HCT116 (cell line): ENCODE data around the gene LACTBL1. TPM values are rescaled to one million over a fixed set of nuclear protein-coding genes. Genes with fewer than 3 reads are reported as not detected.

ENCODE experiments used
- ATAC-seq: fragments of 200-7000 bp; cut with Tn5 transposase; 2 replicates; pipeline ENCODE4 v1.9.1; 2020; ENCODE audit warnings: mild to moderate bottlenecking, moderate library complexity
- BruUV-seq: library from RNA; stranded (reverse); fragments of 400-500 nt; replicated peaks from 2 replicates; lab custom pipeline; 2021; lab: Mats Ljungman, UMichigan
- CTCF ChIA-PET: fragments of 300-600 bp; sonication (Branson Sonifier 250); formaldehyde crosslinking; loops from one replicate; lab custom pipeline; 2021; ENCODE audit warnings: antibody characterized with exemption; lab: Charles Lee
- POLR2A ChIA-PET: fragments of 300-600, 350-600 bp; sonication (Branson Sonifier 250); formaldehyde crosslinking; loops from one replicate; lab custom pipeline; 2021; ENCODE audit warnings: antibody characterized with exemption; lab: Charles Lee
- RAD21 ChIA-PET, 2 experiments: fragments of 300-600 bp; sonication (Branson Sonifier 250); formaldehyde crosslinking; loops; one replicate each; lab custom pipeline; 2023; ENCODE audit warnings: low total read pairs in 2 of 2; ENCODE audit not compliant: uncharacterized antibody in 2 of 2, unreplicated experiment in 2 of 2, low non-redundant PET in 1 of 2; lab: Charles Lee
- DNase-seq: peaks from one replicate; pipeline ENCODE4 v3.0.0-alpha.2; 2010; ENCODE audit warnings: low read depth, low spot score
- H2AFZ ChIP-seq: fragments of 200-600 bp; shearing (Covaris generic), sonication (generic); 2 replicates; pipeline ENCODE4 v1.6.1; 2017; ENCODE audit warnings: low read depth, mixed run types, mixed read lengths, antibody characterized with exemption, low read length; ENCODE audit not compliant: poor library complexity, severe bottlenecking
- H3K27ac ChIP-seq: 2 replicates; pipeline ENCODE4 v1.5.1; 2012; ENCODE audit warnings: low read depth, low read length
- H3K27me3 ChIP-seq: fragments of 200-600 bp; sonication (generic); 2 replicates; pipeline ENCODE4 v1.6.1; 2016; ENCODE audit warnings: mixed run types, low read length, mixed read lengths; ENCODE audit not compliant: insufficient read depth
- H3K36me3 ChIP-seq, 2 experiments: fragments of 200-500 bp in 1 of 2; fragments of 200-600 bp in 1 of 2; sonication (Bioruptor generic) in 1 of 2; sonication (generic) in 1 of 2; 2 replicates each; pipeline versions ENCODE4 v1.5.1 to v1.6.1; 2014 to 2016; ENCODE audit warnings: low read length in 2 of 2, inconsistent platforms in 1 of 2, mixed read lengths in 1 of 2, mixed run types in 1 of 2; ENCODE audit not compliant: insufficient read depth in 2 of 2, control insufficient read depth in 1 of 2
- H3K4me1 ChIP-seq, 2 experiments: fragments of 200-600 bp in 1 of 2; sonication (generic) in 1 of 2; 2 replicates each; pipeline versions ENCODE4 v1.5.1 to v1.6.1; 2012 to 2017; ENCODE audit warnings: low read length in 2 of 2, inconsistent platforms in 1 of 2, mild to moderate bottlenecking in 1 of 2, mixed read lengths in 1 of 2, mixed run types in 1 of 2, moderate library complexity in 1 of 2; ENCODE audit not compliant: insufficient read depth in 2 of 2, control insufficient read depth in 1 of 2
- H3K4me2 ChIP-seq: fragments of 200-600 bp; sonication (generic); 2 replicates; pipeline ENCODE4 v1.6.1; 2017; ENCODE audit warnings: mixed run types, low read length, mixed read lengths
- H3K4me3 ChIP-seq, 2 experiments: fragments of 200-600 bp in 1 of 2; sonication (generic) in 1 of 2; replicated peaks in 1 of 2; 2 replicates each; pipeline ENCODE4 v1.5.1; 2011 to 2016; ENCODE audit warnings: low read length in 2 of 2, control low read depth in 1 of 2, low read depth in 1 of 2, mild to moderate bottlenecking in 1 of 2, mixed read lengths in 1 of 2, mixed run types in 1 of 2
- H3K79me2 ChIP-seq: fragments of 200-600 bp; sonication (generic); 2 replicates; pipeline ENCODE4 v1.6.1; 2017; ENCODE audit warnings: mild to moderate bottlenecking, mixed run types, low read length, moderate library complexity, mixed read lengths; ENCODE audit not compliant: insufficient read depth
- H3K9ac ChIP-seq: fragments of 200-600 bp; sonication (generic); 2 replicates; pipeline ENCODE4 v1.6.1; 2016; ENCODE audit warnings: low read length, mixed read lengths
- H3K9me2 ChIP-seq: fragments of 200-600 bp; sonication (generic), shearing (Covaris generic); 2 replicates; pipeline ENCODE4 v1.6.1; 2017; ENCODE audit warnings: mixed run types, mild to moderate bottlenecking, moderate library complexity; ENCODE audit not compliant: insufficient read depth
- H3K9me3 ChIP-seq, 2 experiments: fragments of 200-500 bp in 1 of 2; fragments of 200-600 bp in 1 of 2; sonication (Bioruptor generic) in 1 of 2; sonication (generic) in 1 of 2; 2 replicates each; pipeline ENCODE4 v1.6.1; 2014 to 2017; ENCODE audit warnings: low read length in 2 of 2, mixed read lengths in 2 of 2, inconsistent platforms in 1 of 2, low read depth in 1 of 2, mild to moderate bottlenecking in 1 of 2, mixed run types in 1 of 2, moderate library complexity in 1 of 2; ENCODE audit not compliant: control insufficient read depth in 1 of 2, insufficient read depth in 1 of 2
- H4K20me1 ChIP-seq: fragments of 200-600 bp; sonication (generic), shearing (Covaris generic); 2 replicates; pipeline ENCODE4 v1.6.1; 2017; ENCODE audit warnings: mixed run types, mild to moderate bottlenecking, moderate library complexity; ENCODE audit not compliant: insufficient read depth
- CEBPB ChIP-seq: IDR thresholded peaks from 2 replicates; pipeline ENCODE4 v1.6.1; 2012; ENCODE audit warnings: low read depth
- CTCF ChIP-seq, 3 experiments: fragments of 200-600 bp in 1 of 3; sonication (generic) in 1 of 3; IDR thresholded peaks in 2 of 3; conservative IDR thresholded peaks in 1 of 3; 2 replicates each; pipeline ENCODE4 v1.5.1; 2012 to 2017; ENCODE audit warnings: low read depth in 2 of 3, low read length in 2 of 3, antibody characterized with exemption in 1 of 3, borderline replicate concordance in 1 of 3, control low read depth in 1 of 3, mild to moderate bottlenecking in 1 of 3, mixed read lengths in 1 of 3, mixed run types in 1 of 3, moderate library complexity in 1 of 3; ENCODE audit not compliant: insufficient read depth in 1 of 3
- EZH2phosphoT487 ChIP-seq: fragments of 200-600 bp; IDR thresholded peaks from 2 replicates; pipeline ENCODE4 v1.6.1; 2018; ENCODE audit warnings: antibody characterized with exemption, borderline replicate concordance
- RAD21 ChIP-seq: IDR thresholded peaks from 2 replicates; pipeline ENCODE4 v1.6.1; 2012; ENCODE audit warnings: low read depth, mild to moderate bottlenecking
- YY1 ChIP-seq: IDR thresholded peaks from 2 replicates; pipeline ENCODE4 v1.6.1; 2011; ENCODE audit warnings: low read length, low read depth, moderate library complexity, mild to moderate bottlenecking; ENCODE audit not compliant: insufficient replicate concordance; ENCODE audit errors: extremely low read depth
- ZNF274 ChIP-seq: fragments of 200-500 bp; sonication (Bioruptor generic); IDR thresholded peaks from 2 replicates; pipeline ENCODE4 v1.6.1; 2014; ENCODE audit warnings: mild to moderate bottlenecking, low read depth, low read length, inconsistent platforms
- intact Hi-C: fragments of 100-400 bp; cut with micrococcal nuclease; formaldehyde crosslinking; loops from 2 replicates; pipeline ENCODE4 v1.10.0; 2022
- total RNA-seq: library from RNA; stranded (reverse); gene quantifications from one replicate; pipeline ENCODE4 v1.2.1, GENCODE V29; 2021; ENCODE audit not compliant: unreplicated experiment
- TF ChIP-seq, protein P1 (sequence below): IDR thresholded peaks from 2 replicates; pipeline ENCODE4 v1.6.1; 2012; ENCODE audit warnings: low read depth
- TF ChIP-seq, protein P2 (sequence below): IDR thresholded peaks from 2 replicates; pipeline ENCODE4 v1.6.1; 2012

Gene LACTBL1
- total RNA-seq, 1 experiment from 2014 or later, result not detected

- intact Hi-C loops, result loop anchor here (1.0 kb wide), 4 partner anchors 226 to 510 kb away; no protein-coding TSS in a partner anchor
- H3K9me3 ChIP-seq, result no peaks in the 10 kb centered on the region
- H3K9me2 ChIP-seq, result no peaks in the 10 kb centered on the region
- H3K4me2 ChIP-seq, result no peak overlapping the region
- no TSS peak for BruUV-seq
- ATAC-seq (peak; percentile 96), DNase-seq (peak; percentile 41)
- no peaks in the 10 kb centered on the region for H3K27me3 ChIP-seq
- CTCF ChIA-PET, result interaction anchor here (0.7 to 5.9 kb wide), 12 partner anchors 9 to 510 kb away, joined by 3 to 67 read pairs (median 6); no protein-coding TSS in a partner anchor
- no peak overlapping the region for H3K9ac ChIP-seq
- no peak overlapping the region for H3K4me3 ChIP-seq
- POLR2A ChIA-PET, result no interaction called here
- no peaks in the 10 kb centered on the region for H3K79me2 ChIP-seq
- RAD21 ChIA-PET, result interaction anchor here (0.5 to 1.5 kb wide), 6 partner anchors 226 to 656 kb away, joined by 3 to 6 read pairs (median 5); no protein-coding TSS in a partner anchor
- no peak overlapping the region for H2AFZ ChIP-seq
- no peak overlapping the region for H3K27ac ChIP-seq
- 0 out of 4 replicates have a peak, but pooled peaks cover 0 to 2% of the 10 kb centered on the region in 2 experiments for H3K4me1 ChIP-seq
- TF ChIP-seq YY1 (peak; percentile 43), CEBPB (no peak), RAD21 (peak; percentile 97), CTCF (IDR thresholded peaks at IDR 0.05 in 2 of 3, conservative IDR thresholded peaks at IDR 0.05 in 1 of 3; ENCODE audit: borderline replicate concordance in 1 of 3, insufficient read depth in 1 of 3, low read depth in 2 of 3, low read length in 2 of 3) (peak; percentile 92 to 93 (median 93))
- no peaks in the 10 kb centered on the region for H3K36me3 ChIP-seq
- H4K20me1 ChIP-seq, result no peaks in the 10 kb centered on the region
These were observed 42.3 kb downstream of the LACTBL1 start for GRCh38 chr1:22930240-22930912.

- ChIA-PET CTCF (interaction anchor here (1.1 kb wide), 1 partner anchor 251 kb away, joined by 5 read pairs; no protein-coding TSS in a partner anchor), POLR2A (no interaction called here), RAD21 (no interaction called here)
- H3K27ac ChIP-seq, result no peak overlapping the region
- no peaks in the 10 kb centered on the region for H3K27me3 ChIP-seq
- DNase-seq, result no peak
- H3K79me2 ChIP-seq, result no peaks in the 10 kb centered on the region
- ATAC-seq, result no peak
- H4K20me1 ChIP-seq, result no peaks in the 10 kb centered on the region
- H3K36me3 ChIP-seq, result no peaks in the 10 kb centered on the region
- H3K4me2 ChIP-seq, result no peak overlapping the region
- no peaks in the 10 kb centered on the region for H3K9me3 ChIP-seq
- no peak overlapping the region for H2AFZ ChIP-seq
- H3K4me1 ChIP-seq, result 0 out of 4 replicates have a peak, but pooled peaks cover 0 to under 1% of the 10 kb centered on the region in 2 experiments
- H3K9ac ChIP-seq, result no peak overlapping the region
- no peaks in the 10 kb centered on the region for H3K9me2 ChIP-seq
- H3K4me3 ChIP-seq, result no peak overlapping the region
- no TSS peak for BruUV-seq
- intact Hi-C loops, result no loop called here
- no peak for TF ChIP-seq CEBPB
- TF ChIP-seq, protein P1, sequence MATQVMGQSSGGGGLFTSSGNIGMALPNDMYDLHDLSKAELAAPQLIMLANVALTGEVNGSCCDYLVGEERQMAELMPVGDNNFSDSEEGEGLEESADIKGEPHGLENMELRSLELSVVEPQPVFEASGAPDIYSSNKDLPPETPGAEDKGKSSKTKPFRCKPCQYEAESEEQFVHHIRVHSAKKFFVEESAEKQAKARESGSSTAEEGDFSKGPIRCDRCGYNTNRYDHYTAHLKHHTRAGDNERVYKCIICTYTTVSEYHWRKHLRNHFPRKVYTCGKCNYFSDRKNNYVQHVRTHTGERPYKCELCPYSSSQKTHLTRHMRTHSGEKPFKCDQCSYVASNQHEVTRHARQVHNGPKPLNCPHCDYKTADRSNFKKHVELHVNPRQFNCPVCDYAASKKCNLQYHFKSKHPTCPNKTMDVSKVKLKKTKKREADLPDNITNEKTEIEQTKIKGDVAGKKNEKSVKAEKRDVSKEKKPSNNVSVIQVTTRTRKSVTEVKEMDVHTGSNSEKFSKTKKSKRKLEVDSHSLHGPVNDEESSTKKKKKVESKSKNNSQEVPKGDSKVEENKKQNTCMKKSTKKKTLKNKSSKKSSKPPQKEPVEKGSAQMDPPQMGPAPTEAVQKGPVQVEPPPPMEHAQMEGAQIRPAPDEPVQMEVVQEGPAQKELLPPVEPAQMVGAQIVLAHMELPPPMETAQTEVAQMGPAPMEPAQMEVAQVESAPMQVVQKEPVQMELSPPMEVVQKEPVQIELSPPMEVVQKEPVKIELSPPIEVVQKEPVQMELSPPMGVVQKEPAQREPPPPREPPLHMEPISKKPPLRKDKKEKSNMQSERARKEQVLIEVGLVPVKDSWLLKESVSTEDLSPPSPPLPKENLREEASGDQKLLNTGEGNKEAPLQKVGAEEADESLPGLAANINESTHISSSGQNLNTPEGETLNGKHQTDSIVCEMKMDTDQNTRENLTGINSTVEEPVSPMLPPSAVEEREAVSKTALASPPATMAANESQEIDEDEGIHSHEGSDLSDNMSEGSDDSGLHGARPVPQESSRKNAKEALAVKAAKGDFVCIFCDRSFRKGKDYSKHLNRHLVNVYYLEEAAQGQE, result no peak
- TF ChIP-seq, protein P2, sequence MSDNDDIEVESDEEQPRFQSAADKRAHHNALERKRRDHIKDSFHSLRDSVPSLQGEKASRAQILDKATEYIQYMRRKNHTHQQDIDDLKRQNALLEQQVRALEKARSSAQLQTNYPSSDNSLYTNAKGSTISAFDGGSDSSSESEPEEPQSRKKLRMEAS, result no peak
- no peak for TF ChIP-seq ZNF274
- TF ChIP-seq EZH2phosphoT487, result no peak
- TF ChIP-seq CTCF (IDR thresholded peaks at IDR 0.05 in 2 of 3, conservative IDR thresholded peaks at IDR 0.05 in 1 of 3; ENCODE audit: borderline replicate concordance in 1 of 3, insufficient read depth in 1 of 3, low read depth in 2 of 3, low read length in 2 of 3), result no peak
These were observed 47.6 kb downstream of the LACTBL1 start for GRCh38 chr1:22925111-22925510.
